Sigmoid colon (tissue), 4 donors: ENCODE results near the gene PRELID3B.

Experiments
- CTCF ChIP-seq, 4 experiments: fragments of 450-650 bp in 3 of 4; fragments of 200-600 bp in 1 of 4; IDR thresholded peaks; one replicate each; pipeline ENCODE4 v1.5.1; 2016 to 2019; ENCODE audit warnings: antibody characterized with exemption in 4 of 4, mild to moderate bottlenecking in 3 of 4, moderate library complexity in 2 of 4
- POLR2AphosphoS5 ChIP-seq, 4 donors: sonication (generic); formaldehyde crosslinking; IDR thresholded peaks; one replicate each; pipeline ENCODE4 v1.6.1; 2017; ENCODE audit warnings: antibody characterized with exemption in 4 of 4

GRCh38 chr20:59032023-59032712 is 10.4 kb downstream of the PRELID3B start, which contains the start of gene ATP5F1E:
- no peak for TF ChIP-seq CTCF (IDR thresholded peaks at IDR 0.05)
- TF ChIP-seq POLR2AphosphoS5 (IDR thresholded peaks at IDR 0.05): peak; percentile 88 to 98 (median 96)
